Hematopoietic multipotent progenitor cell treated with erythropoietin and hydrocortisone succinate and interleukin-3 and kit ligand, for 4 days (in vitro differentiated cells): ENCODE results near the gene EGLN3.
"Not testable (repeated sequence)": the region's sequence is repeated elsewhere in the genome, so short reads cannot be mapped to it uniquely, and the experiment has no call there.

Experiments used
- DNase-seq: peaks from one replicate; pipeline ENCODE4 v3.0.0-alpha.2; 2015

The EGLN3 gene

GRCh38 chr14:33950320-33951182 is at the start of gene EGLN3:
Gene EGLN3, minus strand, starts transcription at chr14:33951074. Its CDS starts 322 bp downstream, at chr14:33950752.
- DNase-seq, result peak; percentile 88

DNA sequence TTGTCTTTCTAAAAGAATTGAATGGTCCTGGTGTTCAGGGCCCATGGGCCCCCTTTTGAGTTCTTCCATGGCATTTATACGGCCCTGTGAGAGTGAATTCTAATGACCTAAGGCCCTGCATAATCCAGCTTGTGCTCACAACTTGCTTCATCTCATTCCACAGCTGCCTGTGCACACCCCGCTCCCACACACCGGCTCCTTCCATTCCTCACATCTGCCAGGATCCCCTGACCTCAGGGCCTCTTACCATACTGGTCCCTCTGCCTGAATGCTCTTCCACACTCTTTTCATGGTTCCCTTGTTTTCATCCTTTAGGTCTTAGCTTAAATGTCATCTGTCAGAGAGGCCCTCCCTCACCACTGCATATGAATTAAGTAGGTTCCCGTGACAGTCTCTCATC is 49.5 kb upstream of the EGLN3 start:
- DNase-seq, result no peak

GRCh38 chr14:33999771-34000291 is 49.0 kb upstream of the EGLN3 start:
- DNase-seq, result no peak

DNA sequence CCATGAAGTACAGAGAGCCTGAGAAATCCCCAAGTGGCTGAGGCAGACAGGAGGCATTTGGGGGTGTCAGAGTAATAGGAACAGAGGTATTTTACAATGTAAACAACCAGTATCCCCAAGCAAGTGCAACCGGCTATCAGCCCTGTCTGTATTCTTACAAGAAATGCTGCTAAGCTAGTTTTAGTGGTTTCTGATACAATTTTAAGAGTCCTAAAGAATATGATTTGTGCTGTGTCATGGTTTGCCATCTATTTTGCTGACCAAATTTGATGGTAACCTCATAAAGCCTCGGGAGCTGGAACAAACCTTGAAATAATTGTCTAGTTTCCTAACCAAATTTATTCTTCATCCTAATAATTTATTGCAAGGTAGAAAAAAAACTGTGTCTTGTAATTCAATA is 46.7 kb upstream of the EGLN3 start:
- DNase-seq, result peak; percentile 17

DNA sequence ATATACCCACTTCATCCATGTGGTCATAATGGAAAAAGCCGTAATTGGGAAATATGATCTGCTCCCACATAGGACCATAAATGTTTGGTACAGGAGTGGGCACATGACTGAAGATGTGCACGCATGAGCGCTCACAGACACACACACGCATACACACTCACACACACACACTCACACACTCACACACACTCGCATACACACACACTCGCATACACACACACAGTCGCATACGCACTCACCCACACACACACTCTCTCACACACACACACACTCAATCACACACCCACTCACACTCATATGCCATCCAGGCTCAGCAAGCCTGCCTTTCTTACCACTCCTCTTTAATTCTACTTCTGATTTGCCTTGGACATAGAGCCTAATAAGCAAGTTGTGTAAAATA is 45.6 kb upstream of the EGLN3 start:
- no peak for DNase-seq

- no peak for DNase-seq
Observed at GRCh38 chr14:33993246-33993645, 42.4 kb upstream of the EGLN3 start.

DNA sequence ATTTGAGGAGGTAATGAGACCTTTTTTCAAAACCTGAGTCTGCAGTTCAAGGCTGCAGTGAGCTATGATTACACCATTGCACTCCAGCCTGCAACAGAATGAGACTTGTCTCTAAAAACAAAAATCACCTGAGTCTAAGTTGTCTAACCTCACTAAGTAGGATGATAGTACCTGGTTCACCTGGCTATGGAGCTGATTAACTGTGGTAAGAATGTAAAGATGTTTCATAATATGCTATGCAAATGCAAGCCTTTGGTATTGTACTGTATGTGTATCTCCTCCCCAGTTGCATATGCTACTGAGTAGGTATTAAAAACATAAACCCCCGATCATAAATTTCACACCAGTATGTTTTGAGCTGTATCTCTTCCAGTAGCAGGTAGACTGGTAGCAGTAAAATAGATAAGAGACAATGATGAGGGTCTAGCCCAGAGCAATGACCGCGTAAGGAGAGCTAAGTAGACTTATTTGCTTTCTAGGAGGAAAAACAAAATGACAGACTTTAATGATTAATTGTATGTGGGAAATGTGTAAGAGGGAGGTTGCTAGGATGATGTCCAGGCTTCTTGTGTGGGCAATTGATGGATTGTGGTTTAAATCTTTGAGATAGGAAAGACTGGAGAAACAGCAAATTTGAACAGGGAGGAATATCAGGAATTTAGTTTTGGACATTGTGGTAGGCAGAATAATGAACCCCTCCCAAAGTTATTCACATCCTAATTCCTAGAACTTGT is 41.6 kb upstream of the EGLN3 start:
- DNase-seq, result no peak

GRCh38 chr14:33990790-33991189 is 39.9 kb upstream of the EGLN3 start:
- no peak for DNase-seq

- no peak for DNase-seq
Observed at GRCh38 chr14:33987565-33988080, 36.7 kb upstream of the EGLN3 start.

DNA sequence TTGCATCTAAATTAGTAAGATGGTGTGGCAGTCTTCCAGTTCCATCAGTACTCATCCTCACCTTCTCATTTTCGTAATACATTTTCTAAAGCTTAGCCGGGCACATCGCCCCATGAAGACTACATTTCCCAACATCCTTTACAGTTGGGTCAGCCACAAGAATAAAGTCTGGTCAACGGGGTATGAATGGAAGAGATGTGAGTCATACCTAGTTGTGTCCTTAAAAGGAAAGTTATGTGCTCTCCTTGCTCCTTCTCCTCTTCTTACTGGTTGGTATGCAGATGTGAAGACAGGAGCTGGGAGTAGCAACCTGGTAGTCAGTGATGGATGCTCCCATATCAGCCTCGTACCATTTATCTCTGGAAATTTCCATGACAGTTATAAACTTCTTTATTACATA is 35.9 kb upstream of the EGLN3 start:
- DNase-seq, result no peak

GRCh38 chr14:33985242-33985641 is 34.4 kb upstream of the EGLN3 start:
- no peak for DNase-seq

DNA sequence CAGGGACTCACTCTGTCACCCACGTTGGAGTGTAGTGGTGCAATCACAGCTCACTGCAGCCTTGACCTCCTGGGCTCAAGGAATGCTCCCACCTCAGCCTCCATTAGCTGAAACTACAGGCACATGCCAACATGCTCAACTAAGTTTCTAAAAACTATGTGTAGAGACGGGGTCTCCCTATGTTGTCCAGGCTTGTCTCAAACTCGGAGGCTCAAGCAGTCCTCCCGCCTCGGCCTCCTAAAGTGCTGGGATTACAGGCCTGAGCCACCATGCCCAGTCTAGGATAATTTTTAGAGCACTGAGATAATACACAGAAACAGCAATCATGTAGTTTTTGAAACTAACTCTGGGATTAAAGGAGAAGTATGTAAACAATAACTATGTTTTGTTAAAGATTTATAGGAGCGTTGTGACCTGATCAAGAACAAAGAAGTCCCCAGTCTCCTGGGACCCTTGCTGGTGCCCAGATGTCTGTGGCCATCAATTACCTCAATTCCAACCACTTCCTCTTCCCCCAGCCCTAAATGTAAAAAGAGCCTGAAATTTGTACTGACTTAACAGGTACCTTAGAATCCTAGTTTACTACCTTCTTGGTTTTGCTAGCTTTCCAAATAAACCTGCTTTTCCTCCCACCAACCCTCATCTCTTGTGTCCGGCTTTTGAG is 28.9 kb upstream of the EGLN3 start:
- DNase-seq, result no peak

- DNase-seq, result no peak
Observed at GRCh38 chr14:33978892-33979612, 28.2 kb upstream of the EGLN3 start.

- no peak for DNase-seq
Observed at GRCh38 chr14:33972583-33973081, 21.8 kb upstream of the EGLN3 start.

- DNase-seq, result not testable (repeated sequence)
Observed at GRCh38 chr14:33969846-33970245, 19.0 kb upstream of the EGLN3 start.

DNA sequence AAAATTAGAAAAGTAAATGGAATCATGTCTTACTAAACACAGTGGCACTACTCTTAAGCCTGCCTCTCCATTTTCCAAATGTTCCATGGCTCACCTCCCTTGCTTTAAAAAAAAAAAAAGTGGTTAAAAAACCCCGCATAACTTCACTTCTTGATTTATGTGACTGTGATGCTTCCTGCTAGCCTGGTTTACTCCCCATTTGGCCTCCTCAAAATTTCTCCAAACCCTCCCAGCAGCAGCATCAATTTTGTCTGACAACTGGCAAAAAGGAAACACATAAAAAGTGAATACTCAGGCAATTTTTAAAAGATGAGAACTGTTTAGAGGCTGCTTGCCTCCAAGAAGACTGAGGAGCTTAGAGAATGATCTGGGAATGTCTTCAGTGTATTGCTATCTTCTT is 17.8 kb upstream of the EGLN3 start:
- no peak for DNase-seq

- no peak for DNase-seq
Observed at GRCh38 chr14:33967138-33967537, 16.3 kb upstream of the EGLN3 start.

- DNase-seq, result no peak
Observed at GRCh38 chr14:33966276-33966675, 15.4 kb upstream of the EGLN3 start.

- no peak for DNase-seq
Observed at GRCh38 chr14:33964599-33965317, 13.9 kb upstream of the EGLN3 start.

DNA sequence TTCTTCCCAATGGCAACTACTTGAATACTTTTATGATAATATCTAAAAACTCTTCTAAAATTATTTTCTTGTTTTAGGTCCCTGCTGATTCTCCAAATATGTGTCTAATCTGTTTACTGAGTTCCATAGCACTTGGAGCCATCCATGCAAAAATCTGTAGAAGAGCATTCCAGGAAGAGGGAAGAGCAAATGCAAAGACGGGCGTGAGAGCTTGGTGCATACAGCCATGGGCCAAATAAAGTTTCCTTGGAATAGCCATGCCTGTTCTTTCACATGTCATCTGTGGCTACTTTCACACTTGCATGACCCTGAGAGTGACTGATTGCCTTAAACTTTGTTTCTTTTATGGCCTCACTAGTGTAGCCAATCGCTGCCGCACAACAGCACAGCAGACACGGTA is 13.0 kb upstream of the EGLN3 start:
- no peak for DNase-seq

GRCh38 chr14:33962466-33962865 is 11.6 kb upstream of the EGLN3 start:
- not testable (repeated sequence) for DNase-seq

DNA sequence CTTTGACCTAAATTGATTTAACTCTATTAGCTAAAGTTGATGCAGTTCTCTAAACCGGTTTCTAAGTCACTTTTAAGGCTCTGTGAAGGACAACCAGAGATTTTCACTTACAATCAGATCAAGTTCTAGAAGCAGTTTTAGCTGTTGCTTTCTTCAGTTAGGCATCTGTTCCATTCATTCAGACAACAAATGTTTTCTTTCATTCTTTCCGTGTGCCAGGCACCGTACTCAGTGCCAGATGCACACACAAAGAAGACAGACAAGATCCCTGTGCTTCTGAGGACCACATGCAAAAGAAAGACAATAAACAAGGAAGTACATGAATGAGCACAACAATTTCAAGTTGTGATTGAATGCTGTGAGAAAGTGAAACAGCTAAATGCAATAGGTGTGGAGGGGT is 11.1 kb upstream of the EGLN3 start:
- no peak for DNase-seq
